Fibroblast of lung (primary cell): Measurements from ENCODE around the gene MAGI2. TPM values are rescaled to one million over a fixed set of nuclear protein-coding genes. Genes with fewer than 3 reads are reported as not detected.

Experiments used
- DNase-seq, 2 donors: peaks; one replicate each; pipeline versions ENCODE4 v3.0.0 to v3.0.0-alpha.2; 2010; ENCODE audit warnings: low read depth in 2 of 2
- H2AFZ ChIP-seq: 2 replicates; pipeline ENCODE4 v1.5.1; 2012; ENCODE audit warnings: low read length, control low read depth, inconsistent platforms
- H3K27ac ChIP-seq: 2 replicates; pipeline ENCODE4 v1.5.1; 2011; ENCODE audit warnings: low read length, control low read depth; ENCODE audit not compliant: insufficient read depth
- H3K27me3 ChIP-seq: 2 replicates; pipeline ENCODE4 v1.5.1; 2011; ENCODE audit warnings: mild to moderate bottlenecking, low read length; ENCODE audit not compliant: control insufficient read depth, insufficient read depth
- H3K36me3 ChIP-seq: 2 replicates; pipeline ENCODE4 v1.5.1; 2011; ENCODE audit warnings: low read length; ENCODE audit not compliant: control insufficient read depth, insufficient read depth
- H3K4me1 ChIP-seq: 2 replicates; pipeline ENCODE4 v1.5.1; 2011; ENCODE audit warnings: low read length; ENCODE audit not compliant: control insufficient read depth, insufficient read depth; ENCODE audit errors: extremely low read depth
- H3K4me2 ChIP-seq: 2 replicates; pipeline ENCODE4 v1.5.1; 2011; ENCODE audit warnings: low read length, control low read depth; ENCODE audit not compliant: insufficient read depth; ENCODE audit errors: extremely low read depth
- H3K4me3 ChIP-seq, 4 experiments: fragments of 200-600 bp in 1 of 4; sonication (generic) in 1 of 4; replicated peaks in 1 of 4; 2 replicates each; pipeline ENCODE4 v1.5.1; 2011 to 2016; ENCODE audit warnings: low read length in 4 of 4, low read depth in 3 of 4, mild to moderate bottlenecking in 3 of 4, control low read depth in 2 of 4, inconsistent platforms in 1 of 4, mixed read lengths in 1 of 4; ENCODE audit not compliant: insufficient read depth in 1 of 4; ENCODE audit errors: control extremely low read depth in 1 of 4
- H3K79me2 ChIP-seq: 2 replicates; pipeline ENCODE4 v1.5.1; 2012; ENCODE audit warnings: mild to moderate bottlenecking, low read length, inconsistent platforms; ENCODE audit not compliant: control insufficient read depth, insufficient read depth
- H3K9ac ChIP-seq: 2 replicates; pipeline ENCODE4 v1.5.1; 2011; ENCODE audit warnings: mild to moderate bottlenecking, low read length, control low read depth; ENCODE audit not compliant: insufficient read depth
- H3K9me3 ChIP-seq: 2 replicates; pipeline ENCODE4 v1.5.1; 2012; ENCODE audit warnings: low read depth, low read length; ENCODE audit not compliant: control insufficient read depth, insufficient read depth
- H4K20me1 ChIP-seq: 2 replicates; pipeline ENCODE4 v1.5.1; 2011; ENCODE audit warnings: low read length; ENCODE audit not compliant: control insufficient read depth, insufficient read depth; ENCODE audit errors: extremely low read depth
- CTCF ChIP-seq, 2 donors: IDR thresholded peaks in 1 of 2; conservative IDR thresholded peaks in 1 of 2; 1 replicate in 1 of 2; 2 replicates in 1 of 2; pipeline ENCODE4 v1.5.1; 2011 to 2012; ENCODE audit warnings: low read length in 2 of 2, control low read depth in 1 of 2, inconsistent platforms in 1 of 2, low read depth in 1 of 2, mild to moderate bottlenecking in 1 of 2
- EZH2 ChIP-seq: IDR thresholded peaks from 2 replicates; pipeline ENCODE4 v1.5.1; 2012; ENCODE audit warnings: low read length, control low read depth, mild to moderate bottlenecking; ENCODE audit errors: missing control alignments
- polyA plus RNA-seq, 2 donors: library from polyadenylated mRNA; depleted of rRNA in 1 of 2; stranded (reverse) in 1 of 2; unstranded in 1 of 2; fragments of >200 nt; gene quantifications; 2 replicates each; pipeline ENCODE4 v1.2.1, GENCODE V29; 2011 to 2012; ENCODE audit warnings: missing spikeins in 1 of 2
- total RNA-seq: library from RNA; depleted of rRNA; stranded (reverse); fragments of >200 nt; gene quantifications from 2 replicates; pipeline ENCODE4 v1.2.1, GENCODE V29; 2014

The MAGI2 gene
- total and polyA plus RNA-seq, 2 donors (not counting 1 experiment from before 2014, with no cell fraction given) = 1.8 to 17.0 TPM

- Histone ChIP-seq H3K4me2 (no peak overlapping the region), H3K27me3 (no peaks in the 10 kb centered on the region), H3K4me1 (no peaks in the 10 kb centered on the region), H4K20me1 (no peaks in the 10 kb centered on the region), H2AFZ (no peak overlapping the region), H3K4me3 (no peak overlapping the region), H3K9me3 (no peaks in the 10 kb centered on the region), H3K9ac (no peak overlapping the region), H3K79me2 (no peaks in the 10 kb centered on the region), H3K36me3 (no peaks in the 10 kb centered on the region), H3K27ac (no peak overlapping the region)
- TF ChIP-seq EZH2 (no peak), CTCF (conservative IDR thresholded peaks at IDR 0.05 in 1 of 2, IDR thresholded peaks at IDR 0.05 in 1 of 2; ENCODE audit: low read depth in 1 of 2, low read length in 2 of 2) (no peak)
- DNase-seq = no peak
Observed at GRCh38 chr7:78311181-78311580, 1142.3 kb downstream of the MAGI2 start.

GRCh38 chr7:78307892-78308291 lies 1145.6 kb downstream of the MAGI2 start:
- no peaks in the 10 kb centered on the region for H3K4me1 ChIP-seq
- DNase-seq = no peak
- H3K36me3 ChIP-seq = no peaks in the 10 kb centered on the region
- no peak overlapping the region for H3K9ac ChIP-seq
- no peak overlapping the region for H3K4me2 ChIP-seq
- TF ChIP-seq EZH2 (no peak), CTCF (conservative IDR thresholded peaks at IDR 0.05 in 1 of 2, IDR thresholded peaks at IDR 0.05 in 1 of 2; ENCODE audit: low read depth in 1 of 2, low read length in 2 of 2) (no peak)
- no peak overlapping the region for H3K4me3 ChIP-seq
- no peaks in the 10 kb centered on the region for H3K79me2 ChIP-seq
- H2AFZ ChIP-seq = no peak overlapping the region
- H3K9me3 ChIP-seq = no peaks in the 10 kb centered on the region
- no peaks in the 10 kb centered on the region for H3K27me3 ChIP-seq
- H3K27ac ChIP-seq = no peak overlapping the region
- no peaks in the 10 kb centered on the region for H4K20me1 ChIP-seq

GRCh38 chr7:78306634-78307033 lies 1146.8 kb downstream of the MAGI2 start:
- TF ChIP-seq EZH2 (no peak), CTCF (conservative IDR thresholded peaks at IDR 0.05 in 1 of 2, IDR thresholded peaks at IDR 0.05 in 1 of 2; ENCODE audit: low read depth in 1 of 2, low read length in 2 of 2) (no peak)
- Histone ChIP-seq H3K27me3 (no peaks in the 10 kb centered on the region), H4K20me1 (no peaks in the 10 kb centered on the region), H3K9me3 (no peaks in the 10 kb centered on the region), H3K9ac (no peak overlapping the region), H3K4me1 (no peaks in the 10 kb centered on the region), H3K4me3 (no peak overlapping the region), H3K4me2 (no peak overlapping the region), H3K27ac (no peak overlapping the region), H3K79me2 (no peaks in the 10 kb centered on the region), H2AFZ (no peak overlapping the region), H3K36me3 (no peaks in the 10 kb centered on the region)
- no peak for DNase-seq
